ENCODE data around the gene DEGS2. TPM values are rescaled to one million over a fixed set of nuclear protein-coding genes. Genes with fewer than 3 reads are reported as not detected.

DEGS2 gene
- total and polyA plus RNA-seq, 2 of the 13 experiments (the other 11 are each of a cell fraction or from before 2014, with no cell fraction given), result 0.09 TPM

DNA sequence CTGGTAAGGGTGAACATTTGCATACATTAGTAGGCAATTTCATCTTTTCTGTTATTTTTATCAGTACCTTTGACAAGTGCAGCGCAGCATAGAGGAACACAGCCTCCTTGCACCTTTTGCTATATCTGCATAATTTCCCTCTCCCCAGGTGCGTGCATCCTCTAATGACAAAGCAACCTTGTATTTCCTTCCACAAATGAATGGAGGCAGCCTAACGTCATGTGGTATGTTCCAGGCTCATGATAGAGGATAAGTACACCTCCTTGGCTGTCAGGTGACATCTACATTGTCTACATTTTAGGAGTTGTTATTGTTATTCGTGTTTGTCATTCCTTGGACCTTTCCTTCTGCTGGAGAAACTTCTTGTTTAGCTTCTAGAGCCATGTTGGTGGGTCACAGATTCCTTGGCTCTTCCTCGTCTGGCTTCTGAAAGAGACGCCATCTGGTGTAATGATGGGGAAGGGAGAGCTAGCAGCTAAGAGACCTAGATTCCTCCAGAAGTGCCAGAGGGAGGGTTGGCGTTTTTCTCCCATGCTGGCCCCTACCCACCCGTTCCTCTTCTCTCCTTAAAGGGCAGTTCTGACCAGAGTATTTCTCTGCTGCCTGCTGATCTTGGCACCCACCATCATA lies 57.2 kb downstream of the DEGS2 start (continued):
- TF ChIP-seq ZNF142 (CRISPR knock-in tag; IDR thresholded peaks at IDR 0.05) (no peak), ZNF570 (CRISPR knock-in tag; IDR thresholded peaks at IDR 0.05; ENCODE audit: borderline replicate concordance) (no peak)

- 97% methylated on average over 14 of the region's 14 CpGs for WGBS (ENCODE audit: low lambda C conversion rate)
- H3K9ac ChIP-seq (ENCODE audit: insufficient read depth, low read depth, low read length), result no peak overlapping the region
- ATAC-seq (no peak), DNase-seq (ENCODE audit: low spot score) (no peak), FAIRE-seq (no peak)
- H3K4me2 ChIP-seq (ENCODE audit: low read depth, low read length), result no peak overlapping the region
- intact Hi-C loops (cut with micrococcal nuclease; ENCODE audit: unreplicated experiment), result no loop called here
- no peaks in the 10 kb centered on the region for H3K27me3 ChIP-seq (ENCODE audit: control insufficient read depth in 1 of 2, insufficient read depth in 2 of 2, low read length in 2 of 2)
- no peaks in the 10 kb centered on the region for H3K9me3 ChIP-seq (ENCODE audit: low read length)
- no peak overlapping the region for H3K27ac ChIP-seq (ENCODE audit: extremely low read length, insufficient read depth, low read length)
- no TSS peak for BruUV-seq (replicated peaks)
- H2AFZ ChIP-seq (ENCODE audit: low read length), result no peak overlapping the region
- no peaks in the 10 kb centered on the region for H4K20me1 ChIP-seq (ENCODE audit: insufficient read depth, low read length)
- H3K36me3 ChIP-seq (replicated peaks in 1 of 2; ENCODE audit: control insufficient read depth in 1 of 2, insufficient read depth in 2 of 2, low read length in 2 of 2), result peaks cover 8 to 29% of the 10 kb centered on the region in 2 experiments; a peak in 4 of 5 replicates
- no peaks in the 10 kb centered on the region for H3K4me1 ChIP-seq (ENCODE audit: insufficient read depth, low read length)
- H3K79me2 ChIP-seq (ENCODE audit: insufficient read depth, low read length), result no peaks in the 10 kb centered on the region
- ChIA-PET CTCF (ENCODE audit: low intra/inter-chr PET ratio, low total read pairs) (no interaction called here), POLR2A (interaction anchor here (0.7 kb wide), 1 partner anchor 41 kb away, joined by 3 read pairs; no protein-coding TSS in a partner anchor)
- TF ChIP-seq FOXA3 (CRISPR knock-in tag; IDR thresholded peaks at IDR 0.05) (no peak), ZNF776 (CRISPR knock-in tag; IDR thresholded peaks at IDR 0.05) (no peak), RNF2 (conservative IDR thresholded peaks at IDR 0.05; ENCODE audit: low read depth) (no peak), ZNF263 (CRISPR knock-in tag; IDR thresholded peaks at IDR 0.05) (no peak), NFE2L1 (CRISPR knock-in tag; IDR thresholded peaks at IDR 0.05; ENCODE audit: borderline replicate concordance) (no peak), RCOR2 (CRISPR knock-in tag; IDR thresholded peaks at IDR 0.05) (no peak), BCL6 (CRISPR knock-in tag; IDR thresholded peaks at IDR 0.05) (no peak), RBM22 (optimal IDR thresholded peaks at IDR 0.05; ENCODE audit: low read length) (no peak)
- TF ChIP-seq, protein P1, sequence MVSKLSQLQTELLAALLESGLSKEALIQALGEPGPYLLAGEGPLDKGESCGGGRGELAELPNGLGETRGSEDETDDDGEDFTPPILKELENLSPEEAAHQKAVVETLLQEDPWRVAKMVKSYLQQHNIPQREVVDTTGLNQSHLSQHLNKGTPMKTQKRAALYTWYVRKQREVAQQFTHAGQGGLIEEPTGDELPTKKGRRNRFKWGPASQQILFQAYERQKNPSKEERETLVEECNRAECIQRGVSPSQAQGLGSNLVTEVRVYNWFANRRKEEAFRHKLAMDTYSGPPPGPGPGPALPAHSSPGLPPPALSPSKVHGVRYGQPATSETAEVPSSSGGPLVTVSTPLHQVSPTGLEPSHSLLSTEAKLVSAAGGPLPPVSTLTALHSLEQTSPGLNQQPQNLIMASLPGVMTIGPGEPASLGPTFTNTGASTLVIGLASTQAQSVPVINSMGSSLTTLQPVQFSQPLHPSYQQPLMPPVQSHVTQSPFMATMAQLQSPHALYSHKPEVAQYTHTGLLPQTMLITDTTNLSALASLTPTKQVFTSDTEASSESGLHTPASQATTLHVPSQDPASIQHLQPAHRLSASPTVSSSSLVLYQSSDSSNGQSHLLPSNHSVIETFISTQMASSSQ (IDR thresholded peaks at IDR 0.05; ENCODE audit: low read depth), result no peak
- TF ChIP-seq, protein P1 (CRISPR knock-in tag; IDR thresholded peaks at IDR 0.05; ENCODE audit: borderline replicate concordance), result no peak
- no peak overlapping the region for H3K4me3 ChIP-seq (replicated peaks in 1 of 3; ENCODE audit: insufficient read depth in 1 of 3, low read depth in 2 of 3, low read length in 3 of 3)
- in situ Hi-C loops (cut with HindIII; ENCODE audit: extremely low pct_ligation_motif_present, low pct_unique_long_range_greater_than_20kb), result loop anchor here (10.0 kb wide), 1 partner anchor 115 kb away; no protein-coding TSS in a partner anchor
Observed at GRCh38 chr14:100100032-100100703, 59.3 kb downstream of the DEGS2 start.

Data from HepG2 (cell line).